Measurements from ENCODE around the gene POFUT2. TPM values are rescaled to one million over a fixed set of nuclear protein-coding genes. Genes with fewer than 3 reads are reported as not detected.

POFUT2 gene
- polyA plus RNA-seq, 12 donors: 29.2 to 44.2 (median 37.2) TPM; not detected in 1

DNA sequence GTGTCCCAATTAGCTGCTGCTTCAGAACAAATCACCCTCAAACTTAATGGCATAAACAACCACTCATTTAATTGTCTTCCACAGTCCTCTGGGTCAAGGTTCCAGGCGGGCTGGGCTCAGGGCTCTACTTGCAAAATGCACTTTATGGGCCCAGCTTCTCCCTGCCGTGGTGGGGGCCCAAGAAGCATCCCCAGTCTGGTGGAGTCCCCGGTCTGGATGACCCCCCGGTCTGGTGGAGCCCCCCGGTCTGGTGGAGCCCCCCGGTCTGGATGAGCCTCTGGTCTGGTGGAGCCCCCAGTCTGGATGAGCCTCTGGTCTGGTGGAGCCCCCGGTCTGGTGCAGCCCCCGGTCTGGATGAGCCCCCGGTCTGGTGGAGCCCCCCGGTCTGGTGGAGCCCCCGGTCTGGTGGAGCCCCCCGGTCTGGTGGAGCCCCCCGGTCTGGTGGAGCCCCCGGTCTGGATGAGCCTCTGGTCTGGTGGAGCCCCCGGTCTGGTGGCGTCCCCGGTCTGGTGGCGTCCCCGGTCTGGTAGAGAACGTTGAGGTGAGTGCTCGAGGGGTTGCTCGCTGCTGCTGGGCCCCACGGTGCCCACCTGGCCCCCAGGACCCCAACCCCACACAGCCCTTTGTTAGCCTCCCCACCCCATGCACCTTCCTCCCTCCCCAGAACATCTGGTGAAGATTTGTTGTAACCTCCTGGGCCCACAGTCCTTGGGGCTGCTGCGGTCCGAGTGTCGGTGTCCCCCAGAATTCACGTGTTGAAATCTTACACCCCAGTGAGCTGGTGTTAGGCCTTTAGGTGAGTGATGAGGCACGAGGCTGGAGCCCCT lies 33.8 kb downstream of the POFUT2 start:
- no peak for DNase-seq

DNA sequence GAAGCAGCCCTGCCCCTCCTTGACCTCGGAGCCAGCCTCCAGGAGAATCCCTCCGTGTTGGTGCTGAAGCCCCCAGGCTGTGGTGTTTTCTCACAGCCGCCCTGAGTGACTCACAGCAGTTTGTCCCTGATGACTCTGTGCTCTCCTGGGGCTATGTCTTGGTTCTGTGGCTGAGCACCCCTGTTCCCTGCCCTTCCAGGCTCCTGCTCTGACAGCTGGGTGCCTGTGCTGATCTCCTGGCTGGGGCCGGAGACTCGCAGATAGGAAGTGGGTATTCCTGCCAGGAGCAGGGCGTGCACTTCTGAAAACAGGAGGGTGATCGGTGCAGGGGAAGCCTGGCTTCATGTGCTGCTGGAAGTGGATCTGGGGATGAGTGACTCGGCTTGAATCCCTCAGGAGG lies 34.5 kb downstream of the POFUT2 start:
- DNase-seq: no peak

DNA sequence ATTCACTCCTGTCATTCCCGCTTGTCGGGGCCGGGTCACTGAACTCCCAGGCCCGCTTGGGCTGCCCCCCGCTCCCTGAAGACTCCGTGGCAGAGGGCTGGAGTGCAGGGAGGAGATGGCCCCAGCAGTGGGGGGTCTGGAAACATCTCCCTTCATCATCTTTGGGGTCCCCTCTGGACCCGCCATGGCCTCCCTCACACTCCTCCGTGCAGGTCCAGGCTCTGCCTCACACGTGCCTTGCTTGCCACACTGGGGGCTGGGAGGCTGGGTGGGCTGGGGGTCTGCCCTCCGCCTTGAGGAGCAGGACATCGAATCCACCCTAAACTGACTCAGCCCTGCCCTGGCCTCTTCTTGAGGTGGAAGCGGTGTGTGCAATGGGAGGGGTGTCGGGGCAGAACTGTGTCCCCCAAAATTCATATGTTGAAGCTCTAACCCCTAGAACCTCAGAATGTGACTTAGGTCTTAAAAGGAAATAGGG lies 35.2 kb downstream of the POFUT2 start:
- DNase-seq: no peak

DNA sequence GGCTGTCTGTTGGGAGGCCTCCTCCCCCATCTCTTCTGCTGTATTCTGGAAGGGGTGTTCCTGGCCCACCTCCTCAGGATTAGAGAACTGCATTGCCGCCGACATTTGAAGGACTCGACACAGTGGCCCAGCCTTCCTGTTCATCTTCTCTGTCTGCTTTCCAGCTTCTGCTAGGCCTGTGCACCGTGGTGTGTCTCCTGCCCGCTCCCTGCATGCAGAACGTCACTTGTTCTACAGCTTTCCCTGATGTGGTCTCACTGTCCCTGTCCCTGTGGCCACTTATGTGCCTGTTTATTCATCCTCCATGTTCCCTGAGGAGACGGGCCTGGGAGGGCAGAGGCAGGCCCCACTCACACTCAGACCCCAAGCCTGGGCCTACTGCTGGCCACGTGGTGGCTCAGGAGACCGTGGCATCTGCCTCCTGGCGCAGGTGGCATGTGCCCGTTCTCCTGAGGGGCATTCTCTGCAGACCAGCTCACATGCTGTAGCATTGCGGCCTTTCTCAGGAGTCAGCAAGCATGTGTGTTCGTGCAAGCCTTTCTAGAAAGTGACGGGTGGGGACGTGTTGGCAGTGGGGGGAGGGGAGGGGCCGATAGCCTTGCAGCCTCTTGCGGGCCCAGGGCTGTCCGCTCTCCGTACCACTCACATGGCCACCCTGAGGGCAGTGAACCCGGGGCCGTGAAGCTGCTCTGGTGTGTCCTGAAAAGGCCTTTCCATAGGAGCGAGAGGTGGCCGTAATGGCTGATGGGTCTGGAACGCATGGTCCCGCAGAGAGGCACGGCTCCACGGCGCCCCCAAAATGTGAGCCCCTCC lies 35.9 kb downstream of the POFUT2 start:
- DNase-seq: no peak

DNA sequence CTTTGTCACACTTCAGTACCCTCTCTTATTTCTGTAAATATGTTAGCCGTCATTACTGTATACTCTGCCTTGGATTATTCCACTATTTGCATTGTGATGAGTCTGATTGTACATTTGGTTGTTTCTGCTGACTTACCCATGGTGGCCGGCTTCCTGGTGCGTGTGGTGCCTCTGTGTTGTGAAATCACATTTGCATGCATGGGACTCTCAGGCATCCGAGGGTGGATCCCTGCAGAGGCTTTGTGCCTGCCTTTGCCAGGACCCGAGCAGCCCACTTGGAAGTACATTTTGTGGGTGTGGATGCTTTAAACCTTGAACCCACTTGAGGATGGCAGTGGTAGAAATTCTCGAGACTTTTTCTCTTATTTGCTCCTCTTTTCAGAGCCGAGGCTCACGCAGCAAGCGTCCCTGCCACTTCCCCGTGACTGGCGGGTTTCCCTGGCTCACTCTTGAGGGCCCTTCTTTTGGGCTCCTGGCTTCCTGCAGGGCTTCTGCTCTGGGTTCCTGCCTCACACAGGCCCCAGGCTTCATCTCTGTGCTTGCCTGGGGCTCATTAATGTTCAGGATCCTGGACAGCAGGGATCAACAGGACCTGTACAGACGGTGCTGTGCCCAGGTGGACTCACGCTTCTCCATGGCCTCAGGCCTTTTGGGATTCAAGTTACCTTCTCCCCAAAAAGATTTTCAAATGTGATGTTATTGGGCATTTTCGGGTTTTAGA lies 36.6 kb downstream of the POFUT2 start:
- DNase-seq: no peak

DNA sequence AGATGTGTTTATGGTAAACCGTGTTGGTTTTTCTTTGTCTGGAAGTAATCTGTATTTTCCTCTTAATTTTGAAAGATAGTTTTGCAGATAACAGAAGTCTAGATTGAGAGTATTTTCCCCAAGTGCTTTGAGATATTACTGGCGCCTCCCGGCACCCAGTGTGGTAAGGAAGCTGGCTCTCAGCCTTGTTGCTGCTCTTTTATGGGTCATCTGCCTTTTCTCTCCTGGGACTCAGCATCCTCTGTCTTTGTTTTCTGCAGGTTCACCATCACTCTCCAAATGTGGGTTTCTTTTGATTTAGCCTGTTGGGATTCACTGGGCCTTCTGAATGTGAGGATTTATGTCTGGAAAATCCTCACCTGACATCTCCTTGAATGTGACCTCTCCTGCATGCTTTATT lies 37.4 kb downstream of the POFUT2 start:
- DNase-seq: no peak

DNA sequence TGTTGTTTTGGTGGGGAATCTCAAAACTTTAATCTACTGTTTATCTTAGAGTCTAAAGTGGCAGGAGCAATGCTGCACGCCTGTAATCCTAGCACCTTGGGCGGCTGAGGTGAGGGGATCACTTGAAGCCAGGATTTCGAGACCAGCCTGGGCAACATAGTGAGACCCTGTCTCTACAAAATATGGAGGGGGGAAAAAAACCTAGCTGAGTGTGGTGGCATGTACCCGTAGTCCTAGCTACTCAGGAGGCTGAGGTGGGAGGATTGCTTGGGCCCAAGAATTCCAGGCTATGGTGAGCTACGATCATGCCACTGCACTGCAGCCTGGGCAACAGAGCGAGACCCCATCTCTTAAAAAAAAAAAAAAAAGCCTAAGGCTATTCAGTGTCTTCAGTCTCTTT lies 38.1 kb downstream of the POFUT2 start:
- DNase-seq: no peak

DNA sequence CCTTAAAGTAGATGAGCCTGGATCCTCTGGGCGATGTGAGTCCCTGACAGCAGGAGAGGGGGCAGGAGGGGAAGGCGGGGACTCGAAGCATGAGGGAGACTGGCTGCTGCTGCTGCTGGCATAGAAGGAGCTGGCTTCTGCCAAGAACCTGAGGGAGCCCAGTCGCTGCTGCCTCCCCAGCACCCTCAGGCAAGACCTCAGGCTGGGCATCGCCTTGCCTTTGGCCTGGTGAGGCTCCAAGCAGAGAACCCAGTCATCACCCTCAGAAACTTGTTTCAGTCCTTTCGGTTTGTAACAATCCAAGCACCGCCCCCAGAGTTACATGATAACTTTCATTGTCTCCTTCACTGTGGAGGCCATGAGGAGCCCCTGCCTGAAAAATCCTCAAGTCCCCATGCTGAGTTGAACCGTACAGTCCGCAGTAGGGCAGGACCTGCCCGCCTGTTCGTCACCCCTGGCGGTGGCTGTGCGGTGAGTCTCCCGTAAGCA lies 38.8 kb downstream of the POFUT2 start:
- DNase-seq: no peak

DNA sequence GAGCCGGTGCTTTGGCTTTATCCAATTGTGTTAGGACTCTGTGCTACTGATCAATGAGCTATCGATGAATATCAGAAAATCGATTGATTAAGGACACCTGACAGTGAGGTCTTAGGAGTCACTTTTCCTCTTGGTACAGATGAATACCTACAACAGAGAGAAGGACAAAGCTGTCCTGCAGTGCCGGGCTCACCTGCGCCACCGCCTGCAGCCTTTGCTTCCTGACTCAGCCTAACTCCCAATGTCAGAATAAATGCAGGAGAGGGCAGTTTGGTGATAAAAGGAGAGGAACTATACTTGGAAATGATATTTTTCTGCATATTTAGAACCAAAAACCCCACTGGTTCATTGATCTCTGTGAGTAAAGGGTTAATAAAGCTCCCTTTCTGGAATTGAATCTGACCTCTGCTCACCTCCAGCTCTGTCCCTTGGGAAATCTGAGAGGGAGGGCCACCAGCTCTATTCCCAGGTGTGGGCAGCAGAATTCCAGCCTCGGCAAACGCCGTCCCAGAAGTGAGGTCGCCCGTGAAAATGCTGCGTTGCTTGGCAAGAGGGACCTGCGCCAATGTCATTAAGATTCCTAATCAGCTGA lies 39.3 kb downstream of the POFUT2 start:
- no peak for DNase-seq

DNA sequence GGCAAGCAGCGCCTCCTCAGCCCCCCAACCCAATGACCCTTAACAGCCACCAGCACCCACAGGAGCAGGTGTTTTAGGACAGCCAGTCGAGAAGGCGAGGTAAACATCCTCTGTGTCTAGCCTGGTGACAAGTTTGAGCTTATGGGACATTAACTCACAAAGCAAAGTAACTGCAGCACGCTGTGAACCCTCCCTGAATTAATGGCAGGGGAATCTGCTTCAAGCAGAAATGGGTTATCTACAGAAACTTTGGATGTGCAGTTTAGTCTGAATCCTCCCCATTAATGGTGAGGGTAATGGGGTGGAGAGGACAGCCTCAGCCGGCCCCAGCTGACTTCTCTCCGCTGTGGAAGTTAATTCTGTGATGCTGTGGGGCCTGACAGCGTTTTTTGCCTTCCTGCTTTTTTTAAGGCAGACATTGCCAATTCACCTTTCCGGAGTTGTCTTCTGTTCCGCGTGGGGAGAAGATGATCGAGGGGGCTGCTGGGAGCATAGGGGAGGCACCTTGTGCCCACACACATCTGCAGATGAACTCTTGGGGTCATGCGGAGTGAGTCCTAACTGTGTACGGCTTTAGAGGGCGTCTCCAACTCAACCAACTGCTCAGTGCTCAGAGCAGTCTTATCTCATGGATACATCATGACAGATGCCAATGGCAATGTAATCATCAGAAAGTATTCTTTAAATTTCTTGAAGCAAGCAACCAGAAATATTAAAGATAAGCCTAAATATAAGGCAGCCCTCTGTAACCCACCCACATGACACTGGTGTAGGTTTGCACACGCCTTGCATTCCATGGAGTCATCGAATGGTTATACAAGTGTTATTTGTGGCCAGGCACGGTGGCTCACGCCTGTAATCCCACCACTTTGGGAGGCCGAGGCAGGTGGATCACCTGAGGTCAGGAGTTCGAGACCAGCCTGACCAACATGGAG lies 41.0 kb downstream of the POFUT2 start:
- DNase-seq: no peak

DNA sequence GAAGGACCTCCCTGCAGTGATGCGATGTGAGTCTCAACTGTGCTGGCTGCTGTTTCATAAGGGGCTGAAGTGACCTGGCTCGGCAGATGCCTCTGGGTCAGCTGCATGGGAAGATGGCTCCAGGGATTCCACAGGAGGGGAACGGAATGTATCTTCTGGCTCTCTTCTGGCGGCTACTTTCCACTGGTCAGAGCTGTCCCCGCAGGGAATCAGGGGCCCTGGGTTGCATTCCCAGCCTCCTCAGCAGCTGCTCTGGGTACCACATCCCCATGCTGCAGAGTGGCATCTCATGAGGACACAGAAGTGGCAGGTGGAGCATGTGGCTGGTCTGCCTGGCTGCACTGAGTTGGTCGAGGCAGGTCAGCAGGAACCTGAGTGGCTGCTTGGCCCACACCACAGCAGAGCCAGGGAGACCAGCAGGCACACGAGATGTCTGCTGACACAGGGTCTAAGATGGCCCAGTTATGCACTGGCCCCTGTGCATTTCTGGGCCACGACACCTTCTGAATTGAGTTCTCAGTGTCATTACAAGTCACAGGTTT lies 42.8 kb downstream of the POFUT2 start:
- no peak for DNase-seq

DNA sequence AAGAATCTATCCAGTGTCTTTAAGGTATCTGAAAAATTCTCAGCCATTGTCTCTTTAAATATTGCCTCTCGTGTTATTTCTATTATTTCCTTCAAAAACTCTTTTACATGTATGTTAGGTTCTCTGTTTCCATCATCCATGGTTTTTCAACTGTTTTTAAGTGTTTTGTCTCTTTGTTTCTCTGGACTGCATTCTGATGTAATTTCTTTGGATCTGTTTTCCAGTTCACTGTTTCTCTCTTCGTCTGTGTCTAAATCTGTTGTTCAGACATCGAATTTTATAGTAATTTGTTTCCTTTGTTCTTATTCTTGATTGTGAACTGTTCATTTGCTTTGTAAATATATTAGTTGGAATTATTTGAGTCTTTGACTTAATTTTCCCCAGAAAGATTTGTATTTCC lies 44.1 kb downstream of the POFUT2 start:
- no peak for DNase-seq

DNA sequence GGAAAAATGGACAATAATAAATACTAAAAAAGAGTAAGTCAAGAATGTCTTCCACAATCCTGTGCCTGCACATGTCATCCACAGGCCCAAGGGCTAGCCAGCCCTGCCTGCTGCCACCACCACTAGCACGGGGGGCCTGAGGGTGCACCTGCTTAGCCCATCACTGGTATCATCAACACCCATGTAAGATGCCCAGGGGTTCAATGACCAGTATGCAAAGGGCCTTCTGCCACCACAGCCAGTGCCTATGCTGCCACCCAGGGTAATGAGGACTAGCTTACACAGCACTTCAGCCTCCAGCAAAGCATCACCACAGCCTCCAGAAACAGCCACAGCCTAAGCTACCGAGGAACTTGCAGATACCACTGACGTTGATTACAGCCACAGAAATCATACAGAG lies 46.3 kb downstream of the POFUT2 start:
- DNase-seq: no peak

DNA sequence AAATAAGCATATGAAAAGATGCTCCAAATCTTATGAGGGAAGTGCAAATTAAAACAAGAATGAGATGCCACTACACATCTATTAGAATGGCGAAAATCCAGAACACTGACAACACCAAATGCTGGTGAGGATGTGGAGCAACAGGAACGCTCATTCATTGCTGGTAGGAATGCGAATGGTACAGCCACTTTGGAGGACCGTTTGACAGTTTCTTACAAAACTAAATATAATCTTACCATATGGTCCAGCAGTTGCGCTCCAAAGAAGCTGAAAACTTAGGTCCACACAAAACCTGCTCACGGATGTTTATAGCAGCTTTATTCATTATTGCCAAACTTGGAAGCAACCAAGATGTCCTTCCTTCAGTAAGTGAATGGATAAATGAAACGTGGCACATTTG lies 50.3 kb downstream of the POFUT2 start:
- DNase-seq: no peak

DNA sequence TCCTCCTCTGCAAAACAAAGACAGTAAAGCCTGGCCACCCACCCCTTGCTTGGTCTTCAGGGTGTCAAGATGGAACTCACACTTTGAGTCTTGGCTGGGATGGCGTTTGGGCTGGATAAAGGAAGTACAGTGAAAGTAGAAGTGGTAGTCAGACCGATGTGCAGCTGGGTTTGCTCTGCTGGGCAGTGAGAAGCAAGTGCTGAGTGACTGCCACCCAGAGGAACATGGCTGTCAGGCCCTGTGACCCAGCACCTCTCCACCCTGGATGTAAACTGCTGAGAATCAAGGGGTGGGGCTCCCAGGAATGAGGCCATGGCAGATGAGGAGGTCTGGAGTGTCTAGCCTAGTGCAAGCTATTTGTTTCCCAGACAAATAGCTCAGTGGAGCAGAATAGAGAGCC lies 51.2 kb downstream of the POFUT2 start:
- DNase-seq: no peak

DNA sequence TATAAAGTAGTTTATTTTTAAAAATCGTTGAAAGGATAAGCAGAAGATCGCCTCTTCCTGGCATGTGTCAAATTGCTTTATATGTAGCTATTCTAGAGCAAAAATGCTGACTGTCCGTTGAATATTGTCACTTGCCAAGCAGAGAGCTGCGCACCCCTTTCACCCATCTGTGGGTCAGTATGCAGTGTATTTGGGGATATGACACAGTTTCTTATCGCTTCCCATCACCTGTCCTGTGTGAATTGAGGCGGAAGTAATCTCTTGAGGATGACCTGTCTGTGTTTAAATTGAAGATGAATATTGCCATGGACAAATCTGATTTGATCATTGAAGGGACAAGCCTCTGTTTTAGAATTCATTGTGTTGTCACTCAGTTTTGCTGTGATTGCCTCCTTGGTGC lies 52.2 kb downstream of the POFUT2 start:
- DNase-seq: no peak

DNA sequence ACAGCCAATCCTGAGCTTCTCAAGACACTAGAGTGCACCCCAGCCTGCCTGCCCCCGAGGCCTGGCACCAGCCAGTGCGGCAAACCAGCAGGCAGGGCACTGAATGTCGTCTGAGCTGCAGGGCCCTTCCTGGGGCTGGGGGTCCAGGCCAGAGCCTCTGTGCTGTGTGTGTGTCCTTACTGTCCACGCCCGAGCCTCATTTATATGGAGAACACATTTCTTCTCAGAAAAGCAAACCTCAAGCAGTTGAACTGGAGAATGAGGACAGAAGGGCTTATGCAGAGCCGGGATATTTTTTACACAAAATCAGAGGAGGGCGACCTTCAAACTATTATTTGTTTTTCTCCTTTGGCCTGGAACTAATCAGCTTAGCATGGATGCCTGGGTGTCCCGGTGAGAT lies 52.7 kb downstream of the POFUT2 start:
- DNase-seq: no peak

DNA sequence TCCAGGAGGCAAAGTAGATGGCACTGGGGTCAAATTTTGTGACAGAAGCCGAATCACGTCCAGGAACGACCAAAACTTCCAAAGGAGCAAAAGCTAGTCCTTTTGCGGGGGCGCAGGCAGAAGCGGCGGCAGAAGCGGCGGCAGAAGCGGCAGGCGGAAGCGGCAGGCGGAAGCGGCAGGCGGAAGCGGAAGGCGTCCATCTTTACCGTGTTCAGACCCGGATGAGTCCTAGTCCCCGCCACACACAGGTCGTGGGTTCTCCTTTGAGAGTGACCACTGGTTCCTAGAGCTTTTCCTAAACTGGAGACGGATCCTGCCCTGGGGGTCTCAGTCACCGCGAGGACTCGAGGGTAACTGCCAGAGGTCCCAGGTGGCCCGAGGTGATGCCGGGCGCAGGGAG lies 53.6 kb downstream of the POFUT2 start:
- no peak for DNase-seq

DNA sequence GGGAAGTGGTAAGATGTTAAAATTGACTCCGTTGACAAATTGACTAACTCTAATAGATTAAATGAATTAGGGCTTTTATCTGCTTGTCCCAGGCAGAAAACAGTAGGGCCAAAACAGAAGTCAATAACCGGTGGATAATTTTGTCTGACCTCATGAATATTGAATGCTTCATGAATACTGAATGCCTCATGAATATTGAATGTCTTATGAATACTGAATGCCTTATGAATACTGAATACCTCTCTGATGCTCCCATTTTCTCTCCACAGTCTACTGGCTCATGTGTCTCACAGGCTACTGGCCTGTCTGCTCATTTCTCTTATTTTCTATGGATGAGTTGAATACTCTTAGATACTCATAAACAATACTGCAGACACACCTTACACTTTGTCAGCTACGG lies 56.0 kb downstream of the POFUT2 start:
- DNase-seq: no peak

DNA sequence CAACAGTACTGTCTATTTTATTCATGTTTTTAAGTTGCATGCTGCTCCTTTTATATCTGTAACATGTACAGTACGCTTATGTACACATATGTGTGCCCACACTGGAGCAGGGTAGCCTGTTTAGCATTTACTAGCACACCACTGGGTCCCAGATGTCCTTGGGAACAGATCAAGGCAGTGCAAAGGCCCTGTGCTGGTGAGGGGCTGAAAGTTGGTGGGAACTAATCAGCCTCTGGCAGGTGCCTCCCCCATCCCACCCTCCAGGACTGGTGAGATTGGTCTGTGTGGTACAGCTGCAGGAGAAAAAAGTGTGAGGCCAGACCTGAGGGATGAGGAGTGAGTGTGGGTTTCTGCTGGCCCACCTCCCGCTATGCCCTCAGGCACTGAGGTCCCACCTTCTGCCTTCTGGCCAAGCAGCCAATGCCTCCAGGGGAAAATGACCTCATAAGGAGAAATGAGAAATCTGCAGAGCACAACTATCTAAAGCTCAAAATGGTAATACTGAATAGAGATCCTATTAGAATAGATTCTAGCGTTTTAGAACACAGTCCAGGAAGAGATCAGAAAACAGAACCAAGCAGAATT lies 58.9 kb downstream of the POFUT2 start:
- no peak for DNase-seq

All from muscle of arm (tissue), 12 donors.